GM19328 (cell line): ENCODE measurements around the gene USP17L11.
"Not testable (repeated sequence)": the region's sequence is repeated elsewhere in the genome, so short reads cannot be mapped to it uniquely, and the experiment has no call there.

Experiments used
- ATAC-seq: cut with Tn5 transposase; IDR thresholded peaks from one replicate; pipeline ENCODE4 v1.9.1; 2021; ENCODE audit warnings: mild to moderate bottlenecking, moderate library complexity; ENCODE audit not compliant: unreplicated experiment

USP17L11 gene, protein sequence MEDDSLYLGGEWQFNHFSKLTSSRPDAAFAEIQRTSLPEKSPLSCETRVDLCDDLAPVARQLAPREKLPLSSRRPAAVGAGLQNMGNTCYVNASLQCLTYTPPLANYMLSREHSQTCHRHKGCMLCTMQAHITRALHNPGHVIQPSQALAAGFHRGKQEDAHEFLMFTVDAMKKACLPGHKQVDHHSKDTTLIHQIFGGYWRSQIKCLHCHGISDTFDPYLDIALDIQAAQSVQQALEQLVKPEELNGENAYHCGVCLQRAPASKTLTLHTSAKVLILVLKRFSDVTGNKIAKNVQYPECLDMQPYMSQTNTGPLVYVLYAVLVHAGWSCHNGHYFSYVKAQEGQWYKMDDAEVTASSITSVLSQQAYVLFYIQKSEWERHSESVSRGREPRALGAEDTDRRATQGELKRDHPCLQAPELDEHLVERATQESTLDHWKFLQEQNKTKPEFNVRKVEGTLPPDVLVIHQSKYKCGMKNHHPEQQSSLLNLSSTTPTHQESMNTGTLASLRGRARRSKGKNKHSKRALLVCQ

DNA sequence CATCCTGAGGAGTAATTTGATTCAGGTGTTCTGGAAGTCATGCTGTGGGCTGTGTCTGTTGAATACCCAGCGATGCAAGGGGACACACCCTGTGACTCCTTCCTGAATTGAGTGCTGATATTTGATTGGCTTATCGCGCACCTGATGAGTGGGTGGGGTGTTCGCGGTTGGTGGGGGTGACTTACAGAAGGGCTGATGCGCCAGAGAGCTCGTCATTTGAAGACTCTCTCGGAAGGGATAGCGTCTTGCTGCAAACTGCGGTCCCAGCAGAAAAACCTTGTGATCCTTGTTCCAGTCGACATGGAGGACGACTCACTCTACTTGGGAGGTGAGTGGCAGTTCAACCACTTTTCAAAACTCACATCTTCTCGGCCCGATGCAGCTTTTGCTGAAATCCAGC lies at the start of gene USP17L11:
Gene USP17L11, plus strand, starts transcription at position 301 of the 400 bp plus-strand sequence. Its CDS starts 0 bp downstream, at position 301.
- not testable (repeated sequence) for ATAC-seq

DNA sequence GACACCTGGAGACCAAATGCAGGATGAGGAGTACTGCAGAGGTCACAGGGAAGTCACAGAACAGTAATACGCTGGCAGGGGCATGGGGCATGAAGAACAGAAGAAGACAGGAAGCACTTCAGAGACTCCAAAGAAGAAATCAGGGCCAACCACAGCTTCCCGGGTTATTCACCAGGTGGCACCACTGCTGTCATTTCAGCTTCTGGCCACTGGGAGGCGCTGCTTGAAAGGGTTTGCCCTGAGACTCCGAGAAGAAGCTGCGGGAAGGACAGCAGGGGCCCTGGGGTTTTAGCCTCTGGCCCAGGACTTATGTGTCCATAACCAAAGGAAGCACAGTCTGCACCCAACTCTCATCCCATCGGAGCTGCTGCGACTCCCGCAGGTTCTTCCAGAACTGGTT lies 49.2 kb upstream of the USP17L11 start:
- not testable (repeated sequence) for ATAC-seq

DNA sequence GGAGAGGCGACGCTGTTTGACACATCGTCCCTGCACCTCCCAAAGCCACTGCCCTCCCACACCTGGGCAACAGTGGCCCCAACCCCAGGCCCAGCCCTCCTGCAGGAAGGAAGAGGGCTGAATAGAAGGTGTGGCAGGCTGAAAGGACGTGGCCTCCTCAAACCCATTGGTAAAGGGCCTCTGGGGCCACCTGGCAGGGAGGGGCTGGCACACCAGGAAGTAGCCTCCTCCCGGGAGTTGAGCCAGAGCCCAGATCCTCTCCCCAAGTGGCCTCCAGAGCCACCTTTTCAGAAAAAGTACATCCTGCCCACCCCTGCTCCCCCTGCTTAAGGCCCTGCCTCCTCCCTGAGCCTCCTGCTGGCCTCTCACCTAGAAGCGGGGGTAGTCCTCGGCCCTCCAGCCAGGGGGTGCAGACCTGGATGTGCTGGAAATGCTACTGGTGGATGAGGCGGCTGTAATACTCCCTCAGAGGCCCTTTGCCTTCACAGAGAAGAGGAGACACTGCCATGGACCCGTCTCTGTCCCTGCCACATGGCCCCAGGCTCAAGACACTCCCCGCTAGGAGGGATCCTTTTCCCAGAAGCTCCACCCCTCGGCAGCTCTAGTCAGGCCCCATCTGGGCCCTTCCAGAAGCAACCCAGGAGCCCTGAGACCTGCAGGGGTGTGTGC lies 45.3 kb upstream of the USP17L11 start, which contains the start of gene FAM90A26:
Gene FAM90A26, plus strand, starts transcription at position 619 of the 669 bp plus-strand sequence. CDS start 2,764 bp downstream, outside the sequence.
- ATAC-seq, result not testable (repeated sequence)

DNA sequence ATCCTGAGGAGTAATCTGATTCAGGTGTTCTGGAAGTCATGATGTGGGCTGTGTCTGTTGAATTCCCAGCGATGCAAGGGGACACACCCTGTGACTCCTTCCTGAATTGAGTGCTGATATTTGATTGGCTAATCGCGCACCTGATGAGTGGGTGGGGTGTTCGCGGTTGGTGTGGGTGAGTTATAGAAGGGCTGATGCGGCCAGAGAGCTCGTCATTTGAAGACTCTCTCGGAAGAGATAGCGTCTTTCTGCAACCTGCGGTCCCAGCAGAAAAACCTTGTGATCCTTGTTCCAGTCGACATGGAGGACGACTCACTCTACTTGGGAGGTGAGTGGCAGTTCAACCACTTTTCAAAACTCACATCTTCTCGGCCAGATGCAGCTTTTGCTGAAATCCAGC lies 4.8 kb upstream of the USP17L11 start, which contains the start of gene USP17L10:
Gene USP17L10, plus strand, starts transcription at position 301 of the 400 bp plus-strand sequence. Its CDS starts 0 bp downstream, at position 301.
- not testable (repeated sequence) for ATAC-seq

DNA sequence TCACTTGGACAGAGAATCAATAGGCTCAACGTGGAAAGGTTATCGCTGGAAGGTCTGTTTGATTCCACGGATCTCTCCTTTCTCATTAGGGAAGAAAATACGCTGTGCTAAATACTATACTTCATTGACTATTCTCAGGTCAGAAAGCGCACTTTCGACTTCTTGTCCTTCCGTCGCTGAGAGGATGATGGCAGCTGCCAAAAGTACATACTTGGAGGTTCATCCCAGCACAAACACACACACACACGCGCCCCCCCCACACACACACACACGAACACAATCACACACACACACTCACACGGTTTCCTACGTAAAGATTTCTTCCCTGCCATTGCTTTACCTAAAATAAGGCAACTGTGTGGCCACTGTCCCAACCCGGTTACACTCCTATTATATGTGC lies 504 bp upstream of the USP17L11 start:
- ATAC-seq, result not testable (repeated sequence)

DNA sequence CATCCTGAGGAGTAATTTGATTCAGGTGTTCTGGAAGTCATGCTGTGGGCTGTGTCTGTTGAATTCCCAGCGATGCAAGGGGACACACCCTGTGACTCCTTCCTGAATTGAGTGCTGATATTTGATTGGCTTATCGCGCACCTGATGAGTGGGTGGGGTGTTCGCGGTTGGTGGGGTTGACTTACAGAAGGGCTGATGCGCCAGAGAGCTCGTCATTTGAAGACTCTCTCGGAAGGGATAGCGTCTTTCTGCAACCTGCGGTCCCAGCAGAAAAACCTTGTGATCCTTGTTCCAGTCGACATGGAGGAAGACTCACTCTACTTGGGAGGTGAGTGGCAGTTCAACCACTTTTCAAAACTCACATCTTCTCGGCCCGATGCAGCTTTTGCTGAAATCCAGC lies 4.6 kb downstream of the USP17L11 start, which contains the start of gene USP17L12:
Gene USP17L12, plus strand, starts transcription at position 301 of the 400 bp plus-strand sequence. Its CDS starts 0 bp downstream, at position 301.
- ATAC-seq, result not testable (repeated sequence)

DNA sequence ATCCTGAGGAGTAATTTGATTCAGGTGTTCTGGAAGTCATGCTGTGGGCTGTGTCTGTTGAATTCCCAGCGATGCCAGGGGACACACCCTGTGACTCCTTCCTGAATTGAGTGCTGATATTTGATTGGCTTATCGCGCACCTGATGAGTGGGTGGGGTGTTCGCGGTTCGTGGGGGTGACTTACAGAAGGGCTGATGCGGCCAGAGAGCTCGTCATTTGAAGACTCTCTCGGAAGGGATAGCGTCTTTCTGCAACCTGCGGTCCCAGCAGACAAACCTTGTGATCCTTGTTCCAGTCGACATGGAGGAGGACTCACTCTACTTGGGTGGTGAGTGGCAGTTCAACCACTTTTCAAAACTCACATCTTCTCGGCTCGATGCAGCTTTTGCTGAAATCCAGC lies 9.4 kb downstream of the USP17L11 start, which contains the start of gene USP17L13:
Gene USP17L13, plus strand, starts transcription at position 301 of the 400 bp plus-strand sequence. Its CDS starts 0 bp downstream, at position 301.
- ATAC-seq, result not testable (repeated sequence)

DNA sequence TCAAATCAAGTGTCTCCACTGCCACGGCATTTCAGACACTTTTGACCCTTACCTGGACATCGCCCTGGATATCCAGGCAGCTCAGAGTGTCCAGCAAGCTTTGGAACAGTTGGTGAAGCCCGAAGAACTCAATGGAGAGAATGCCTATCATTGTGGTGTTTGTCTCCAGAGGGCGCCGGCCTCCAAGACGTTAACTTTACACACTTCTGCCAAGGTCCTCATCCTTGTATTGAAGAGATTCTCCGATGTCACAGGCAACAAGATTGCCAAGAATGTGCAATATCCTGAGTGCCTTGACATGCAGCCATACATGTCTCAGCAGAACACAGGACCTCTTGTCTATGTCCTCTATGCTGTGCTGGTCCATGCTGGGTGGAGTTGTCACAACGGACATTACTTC lies 15.0 kb downstream of the USP17L11 start:
- not testable (repeated sequence) for ATAC-seq

DNA sequence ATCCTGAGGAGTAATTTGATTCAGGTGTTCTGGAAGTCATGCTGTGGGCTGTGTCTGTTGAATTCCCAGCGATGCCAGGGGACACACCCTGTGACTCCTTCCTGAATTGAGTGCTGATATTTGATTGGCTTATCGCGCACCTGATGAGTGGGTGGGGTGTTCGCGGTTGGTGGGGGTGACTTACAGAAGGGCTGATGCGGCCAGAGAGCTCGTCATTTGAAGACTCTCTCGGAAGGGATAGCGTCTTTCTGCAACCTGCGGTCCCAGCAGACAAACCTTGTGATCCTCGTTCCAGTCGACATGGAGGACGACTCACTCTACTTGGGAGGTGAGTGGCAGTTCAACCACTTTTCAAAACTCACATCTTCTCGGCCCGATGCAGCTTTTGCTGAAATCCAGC lies 18.9 kb downstream of the USP17L11 start, which contains the start of gene USP17L15:
Gene USP17L15, plus strand, starts transcription at position 301 of the 400 bp plus-strand sequence. Its CDS starts 0 bp downstream, at position 301.
- ATAC-seq, result not testable (repeated sequence)

DNA sequence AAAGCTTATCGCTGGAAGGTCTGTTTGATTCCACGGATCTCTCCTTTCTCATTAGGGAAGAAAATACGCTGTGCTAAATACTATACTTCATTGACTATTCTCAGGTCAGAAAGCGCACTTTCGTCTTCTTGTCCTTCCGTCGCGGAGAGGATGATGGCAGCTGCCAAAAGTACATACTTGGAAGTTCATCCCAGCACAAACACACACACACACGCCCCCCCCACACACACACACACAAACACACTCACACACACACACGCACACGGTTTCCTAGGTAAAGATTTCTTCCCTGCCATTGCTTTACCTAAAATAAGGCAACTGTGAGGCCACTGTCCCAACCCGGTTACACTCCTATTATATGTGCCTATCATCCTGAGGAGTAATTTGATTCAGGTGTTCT lies 23.3 kb downstream of the USP17L11 start:
- not testable (repeated sequence) for ATAC-seq

DNA sequence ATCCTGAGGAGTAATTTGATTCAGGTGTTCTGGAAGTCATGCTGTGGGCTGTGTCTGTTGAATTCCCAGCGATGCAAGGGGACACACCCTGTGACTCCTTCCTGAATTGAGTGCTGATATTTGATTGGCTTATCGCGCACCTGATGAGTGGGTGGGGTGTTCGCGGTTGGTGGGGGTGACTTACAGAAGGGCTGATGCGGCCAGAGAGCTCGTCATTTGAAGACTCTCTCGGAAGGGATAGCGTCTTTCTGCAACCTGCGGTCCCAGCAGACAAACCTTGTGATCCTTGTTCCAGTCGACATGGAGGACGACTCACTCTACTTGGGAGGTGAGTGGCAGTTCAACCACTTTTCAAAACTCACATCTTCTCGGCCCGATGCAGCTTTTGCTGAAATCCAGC lies 28.4 kb downstream of the USP17L11 start, which contains the start of gene USP17L17:
Gene USP17L17, plus strand, starts transcription at position 301 of the 400 bp plus-strand sequence. Its CDS starts 0 bp downstream, at position 301.
- ATAC-seq, result not testable (repeated sequence)

DNA sequence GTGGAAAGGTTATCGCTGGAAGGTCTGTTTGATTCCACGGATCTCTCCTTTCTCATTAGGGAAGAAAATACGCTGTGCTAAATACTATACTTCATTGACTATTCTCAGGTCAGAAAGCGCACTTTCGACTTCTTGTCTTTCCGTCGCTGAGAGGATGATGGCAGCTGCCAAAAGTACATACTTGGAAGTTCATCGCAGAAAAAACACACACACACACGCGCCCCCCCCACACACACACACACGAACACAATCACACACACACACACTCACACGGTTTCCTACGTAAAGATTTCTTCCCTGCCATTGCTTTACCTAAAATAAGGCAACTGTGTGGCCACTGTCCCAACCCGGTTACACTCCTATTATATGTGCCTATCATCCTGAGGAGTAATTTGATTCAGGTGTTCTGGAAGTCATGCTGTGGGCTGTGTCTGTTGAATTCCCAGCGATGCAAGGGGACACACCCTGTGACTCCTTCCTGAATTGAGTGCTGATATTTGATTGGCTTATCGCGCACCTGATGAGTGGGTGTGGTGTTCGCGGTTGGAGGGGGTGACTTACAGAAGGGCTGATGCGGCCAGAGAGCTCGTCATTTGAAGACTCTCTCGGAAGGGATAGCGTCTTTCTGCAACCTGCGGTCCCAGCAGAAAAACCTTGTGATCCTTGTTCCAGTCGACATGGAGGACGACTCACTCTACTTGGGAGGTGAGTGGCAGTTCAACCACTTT lies 32.9 kb downstream of the USP17L11 start, which contains the start of gene USP17L18:
Gene USP17L18, plus strand, starts transcription at position 678 of the 728 bp plus-strand sequence. Its CDS starts 0 bp downstream, at position 678.
- ATAC-seq, result not testable (repeated sequence)

DNA sequence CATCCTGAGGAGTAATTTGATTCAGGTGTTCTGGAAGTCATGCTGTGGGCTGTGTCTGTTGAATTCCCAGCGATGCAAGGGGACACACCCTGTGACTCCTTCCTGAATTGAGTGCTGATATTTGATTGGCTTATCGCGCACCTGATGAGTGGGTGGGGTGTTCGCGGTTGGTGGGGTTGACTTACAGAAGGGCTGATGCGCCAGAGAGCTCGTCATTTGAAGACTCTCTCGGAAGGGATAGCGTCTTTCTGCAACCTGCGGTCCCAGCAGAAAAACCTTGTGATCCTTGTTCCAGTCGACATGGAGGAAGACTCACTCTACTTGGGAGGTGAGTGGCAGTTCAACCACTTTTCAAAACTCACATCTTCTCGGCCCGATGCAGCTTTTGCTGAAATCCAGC lies 37.9 kb downstream of the USP17L11 start, which contains the start of gene USP17L19:
Gene USP17L19, plus strand, starts transcription at position 301 of the 400 bp plus-strand sequence. Its CDS starts 0 bp downstream, at position 301.
- not testable (repeated sequence) for ATAC-seq

DNA sequence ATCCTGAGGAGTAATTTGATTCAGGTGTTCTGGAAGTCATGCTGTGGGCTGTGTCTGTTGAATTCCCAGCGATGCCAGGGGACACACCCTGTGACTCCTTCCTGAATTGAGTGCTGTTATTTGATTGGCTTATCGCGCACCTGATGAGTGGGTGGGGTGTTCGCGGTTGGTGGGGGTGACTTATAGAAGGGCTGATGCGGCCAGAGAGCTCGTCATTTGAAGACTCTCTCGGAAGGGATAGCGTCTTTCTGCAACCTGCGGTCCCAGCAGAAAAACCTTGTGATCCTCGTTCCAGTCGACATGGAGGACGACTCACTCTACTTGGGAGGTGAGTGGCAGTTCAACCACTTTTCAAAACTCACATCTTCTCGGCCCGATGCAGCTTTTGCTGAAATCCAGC lies 42.6 kb downstream of the USP17L11 start, which contains the start of gene USP17L20:
Gene USP17L20, plus strand, starts transcription at position 301 of the 400 bp plus-strand sequence. Its CDS starts 0 bp downstream, at position 301.
- ATAC-seq, result not testable (repeated sequence)

DNA sequence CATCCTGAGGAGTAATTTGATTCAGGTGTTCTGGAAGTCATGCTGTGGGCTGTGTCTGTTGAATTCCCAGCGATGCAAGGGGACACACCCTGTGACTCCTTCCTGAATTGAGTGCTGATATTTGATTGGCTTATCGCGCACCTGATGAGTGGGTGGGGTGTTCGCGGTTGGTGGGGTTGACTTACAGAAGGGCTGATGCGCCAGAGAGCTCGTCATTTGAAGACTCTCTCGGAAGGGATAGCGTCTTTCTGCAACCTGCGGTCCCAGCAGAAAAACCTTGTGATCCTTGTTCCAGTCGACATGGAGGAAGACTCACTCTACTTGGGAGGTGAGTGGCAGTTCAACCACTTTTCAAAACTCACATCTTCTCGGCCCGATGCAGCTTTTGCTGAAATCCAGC lies 47.4 kb downstream of the USP17L11 start, which contains the start of gene USP17L21:
Gene USP17L21, plus strand, starts transcription at position 301 of the 400 bp plus-strand sequence. Its CDS starts 0 bp downstream, at position 301.
- not testable (repeated sequence) for ATAC-seq
